ENCODE measurements around the gene PTH2R. TPM values are rescaled to one million over a fixed set of nuclear protein-coding genes. Genes with fewer than 3 reads are reported as not detected.

Gene PTH2R
- total and polyA plus RNA-seq, 9 of the 15 experiments (the other 6 are each of a cell fraction or from before 2014, with no cell fraction given), result 2.7 to 8.8 (median 4.2) TPM

GRCh38 chr2:208415255-208415654 lies 8.7 kb downstream of the PTH2R start:
- Histone ChIP-seq H3K9me1 (ENCODE audit: control insufficient read depth, insufficient read depth, low read length) (no peaks in the 10 kb centered on the region), H3K4me1 (replicated peaks in 1 of 2; ENCODE audit: control insufficient read depth in 2 of 2, insufficient read depth in 2 of 2, low read length in 2 of 2) (no peaks in the 10 kb centered on the region), H3K79me2 (ENCODE audit: control insufficient read depth, insufficient read depth, low read length) (no peaks in the 10 kb centered on the region), H3K27me3 (ENCODE audit: control insufficient read depth in 2 of 2, insufficient read depth in 2 of 2, low read length in 2 of 2) (no peaks in the 10 kb centered on the region), H3K9me3 (replicated peaks; ENCODE audit: control insufficient read depth, insufficient read depth, low read depth, low read length) (no peaks in the 10 kb centered on the region), H3K36me3 (ENCODE audit: control insufficient read depth, insufficient read depth, low read length) (no peaks in the 10 kb centered on the region), H3K4me2 (ENCODE audit: insufficient read depth, low read length) (no peak overlapping the region), H3K9ac (ENCODE audit: insufficient read depth in 1 of 2, low read depth in 2 of 2, low read length in 2 of 2) (no peak overlapping the region), H2AFZ (ENCODE audit: low read depth, low read length) (no peak overlapping the region), H3K27ac (ENCODE audit: extremely low read depth, low read depth, low read length) (no peak overlapping the region), H4K20me1 (replicated peaks; ENCODE audit: control insufficient read depth, insufficient read depth, low read length) (no peaks in the 10 kb centered on the region), H3K4me3 (no peak overlapping the region)
- intact Hi-C loops (cut with micrococcal nuclease), result no loop called here
- no peak for FAIRE-seq
- 24% methylated on average over 4 of the region's 4 CpGs for WGBS (ENCODE audit: insufficient coverage, low coverage, missing lambda C conversion rate)
- no peak for DNase-seq (ENCODE audit: extremely low read depth in 1 of 4, low spot score in 3 of 4)
- ChIA-PET CTCF (ENCODE audit: low intra/inter-chr PET ratio) (no interaction called here), POLR2A (interaction anchor here (1.1 kb wide), 1 partner anchor 20 kb away, joined by 3 read pairs; no protein-coding TSS in a partner anchor)
- TF ChIP-seq NBN (IDR thresholded peaks at IDR 0.05; ENCODE audit: low read depth), result no peak
- TF ChIP-seq ZKSCAN3 (CRISPR knock-in tag; IDR thresholded peaks at IDR 0.05), result no peak
- TF ChIP-seq SP1 (CRISPR knock-in tag; IDR thresholded peaks at IDR 0.05), result no peak
- TF ChIP-seq CSDE1 (IDR thresholded peaks at IDR 0.05), result no peak
- no peak for TF ChIP-seq ARID3A (IDR thresholded peaks at IDR 0.05; ENCODE audit: borderline replicate concordance, low read depth, low read length)
- TF ChIP-seq EWSR1 (IDR thresholded peaks at IDR 0.05; ENCODE audit: borderline replicate concordance, low read depth, partially characterized antibody), result no peak
- no peak for TF ChIP-seq ZNF280A (IDR thresholded peaks at IDR 0.05; ENCODE audit: low read depth, partially characterized antibody)
- no peak for TF ChIP-seq ATF4 (CRISPR knock-in tag; IDR thresholded peaks at IDR 0.05)
- TF ChIP-seq XRCC4 (IDR thresholded peaks at IDR 0.05; ENCODE audit: extremely low read depth, insufficient read depth, insufficient read length), result no peak
- in situ Hi-C loops (cut with MboI), result loop anchor here (25.0 kb wide), 1 partner anchor 797 kb away; no protein-coding TSS in a partner anchor
- no TSS peak for BruUV-seq (replicated peaks)
- ATAC-seq, result no peak
